HG02763 (cell line): ENCODE measurements around the gene MBOAT7.

Experiments
- ATAC-seq: cut with Tn5 transposase; IDR thresholded peaks from one replicate; pipeline ENCODE4 v1.9.1; 2021; ENCODE audit warnings: mild to moderate bottlenecking, moderate library complexity; ENCODE audit not compliant: unreplicated experiment

Gene MBOAT7

GRCh38 chr19:54164369-54165068 lies 24.9 kb downstream of the MBOAT7 start:
- no peak for ATAC-seq

GRCh38 chr19:54162884-54163283 lies 26.5 kb downstream of the MBOAT7 start:
- ATAC-seq, result no peak

- no peak for ATAC-seq
Observed at GRCh38 chr19:54162241-54162805, 27.1 kb downstream of the MBOAT7 start.

GRCh38 chr19:54160854-54161253 lies 28.5 kb downstream of the MBOAT7 start:
- no peak for ATAC-seq

GRCh38 chr19:54160182-54160811 lies 29.1 kb downstream of the MBOAT7 start:
- no peak for ATAC-seq

GRCh38 chr19:54159352-54160181 lies 29.8 kb downstream of the MBOAT7 start, which contains the start of gene LENG1:
TSS of gene LENG1 (minus strand) at chr19:54159721. CDS start at chr19:54159695, 26 bp downstream.
- ATAC-seq, result peak; percentile 93

GRCh38 chr19:54158812-54159351 lies 30.5 kb downstream of the MBOAT7 start:
- ATAC-seq, result no peak

- ATAC-seq, result no peak
Observed at GRCh38 chr19:54156953-54157352, 32.4 kb downstream of the MBOAT7 start.

- no peak for ATAC-seq
Observed at GRCh38 chr19:54156490-54156889, 32.9 kb downstream of the MBOAT7 start.

GRCh38 chr19:54155694-54156093 lies 33.7 kb downstream of the MBOAT7 start:
- no peak for ATAC-seq

GRCh38 chr19:54154603-54155345 lies 34.6 kb downstream of the MBOAT7 start:
- no peak for ATAC-seq

- no peak for ATAC-seq
Observed at GRCh38 chr19:54153731-54154326, 35.6 kb downstream of the MBOAT7 start.

- ATAC-seq, result no peak
Observed at GRCh38 chr19:54152878-54153524, 36.4 kb downstream of the MBOAT7 start.

GRCh38 chr19:54152267-54152666 lies 37.1 kb downstream of the MBOAT7 start:
- ATAC-seq, result no peak

GRCh38 chr19:54151362-54152035 lies 37.9 kb downstream of the MBOAT7 start:
- no peak for ATAC-seq

- no peak for ATAC-seq
Observed at GRCh38 chr19:54149021-54149812, 40.2 kb downstream of the MBOAT7 start.

- no peak for ATAC-seq
Observed at GRCh38 chr19:54148158-54148557, 41.2 kb downstream of the MBOAT7 start.

- no peak for ATAC-seq
Observed at GRCh38 chr19:54147676-54148075, 41.7 kb downstream of the MBOAT7 start.
